Amniotic stem cell (primary cell): ENCODE measurements around the gene PCDHGA3.
"Not testable (repeated sequence)": the region's sequence is repeated elsewhere in the genome, so short reads cannot be mapped to it uniquely, and the experiment has no call there.

Source experiments
- DNase-seq: peaks from one replicate; lab custom pipeline; 2025; lab: John Stamatoyannopoulos, UW

PCDHGA3 gene

DNA sequence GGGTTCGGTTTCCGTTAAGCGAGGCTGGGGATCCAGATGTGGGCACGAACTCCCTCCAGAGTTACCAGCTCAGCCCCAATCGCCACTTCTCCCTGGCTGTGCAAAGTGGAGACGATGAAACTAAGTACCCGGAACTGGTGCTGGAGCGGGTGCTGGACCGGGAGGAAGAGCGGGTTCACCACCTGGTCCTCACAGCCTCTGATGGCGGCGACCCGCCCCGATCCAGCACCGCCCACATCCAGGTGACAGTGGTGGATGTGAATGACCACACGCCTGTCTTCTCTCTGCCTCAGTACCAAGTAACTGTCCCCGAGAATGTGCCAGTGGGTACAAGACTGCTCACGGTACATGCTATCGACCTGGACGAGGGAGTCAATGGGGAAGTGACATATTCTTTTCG is 39.7 kb downstream of the PCDHGA3 start:
- DNase-seq: no peak

DNA sequence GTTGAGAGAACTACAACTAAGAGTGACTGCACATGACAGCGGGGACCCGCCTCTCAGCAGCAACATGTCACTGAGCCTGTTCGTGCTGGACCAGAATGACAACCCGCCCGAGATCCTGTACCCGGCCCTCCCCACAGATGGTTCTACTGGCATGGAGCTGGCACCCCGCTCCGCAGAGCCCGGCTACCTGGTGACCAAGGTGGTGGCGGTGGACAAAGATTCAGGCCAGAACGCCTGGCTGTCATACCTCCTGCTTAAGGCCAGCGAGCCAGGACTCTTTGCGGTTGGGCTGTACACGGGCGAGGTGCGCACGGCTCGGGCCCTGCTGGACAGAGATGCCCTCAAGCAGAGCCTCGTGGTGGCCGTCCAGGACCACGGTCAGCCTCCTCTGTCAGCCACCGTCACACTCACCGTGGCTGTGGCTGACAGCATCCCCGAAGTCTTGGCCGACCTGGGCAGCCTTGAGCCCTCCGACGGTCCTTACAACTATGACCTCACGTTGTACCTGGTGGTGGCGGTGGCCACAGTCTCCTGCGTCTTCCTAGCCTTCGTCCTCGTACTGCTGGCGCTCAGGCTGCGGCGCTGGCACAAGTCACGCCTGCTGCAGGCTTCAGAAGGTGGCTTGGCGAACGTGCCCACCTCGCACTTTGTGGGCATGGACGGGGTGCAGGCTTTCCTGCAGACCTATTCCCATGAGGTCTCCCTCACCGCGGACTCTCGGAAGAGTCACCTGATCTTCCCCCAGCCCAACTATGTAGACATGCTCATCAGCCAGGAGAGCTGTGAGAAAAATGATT is 41.0 kb downstream of the PCDHGA3 start:
- no peak for DNase-seq

DNA sequence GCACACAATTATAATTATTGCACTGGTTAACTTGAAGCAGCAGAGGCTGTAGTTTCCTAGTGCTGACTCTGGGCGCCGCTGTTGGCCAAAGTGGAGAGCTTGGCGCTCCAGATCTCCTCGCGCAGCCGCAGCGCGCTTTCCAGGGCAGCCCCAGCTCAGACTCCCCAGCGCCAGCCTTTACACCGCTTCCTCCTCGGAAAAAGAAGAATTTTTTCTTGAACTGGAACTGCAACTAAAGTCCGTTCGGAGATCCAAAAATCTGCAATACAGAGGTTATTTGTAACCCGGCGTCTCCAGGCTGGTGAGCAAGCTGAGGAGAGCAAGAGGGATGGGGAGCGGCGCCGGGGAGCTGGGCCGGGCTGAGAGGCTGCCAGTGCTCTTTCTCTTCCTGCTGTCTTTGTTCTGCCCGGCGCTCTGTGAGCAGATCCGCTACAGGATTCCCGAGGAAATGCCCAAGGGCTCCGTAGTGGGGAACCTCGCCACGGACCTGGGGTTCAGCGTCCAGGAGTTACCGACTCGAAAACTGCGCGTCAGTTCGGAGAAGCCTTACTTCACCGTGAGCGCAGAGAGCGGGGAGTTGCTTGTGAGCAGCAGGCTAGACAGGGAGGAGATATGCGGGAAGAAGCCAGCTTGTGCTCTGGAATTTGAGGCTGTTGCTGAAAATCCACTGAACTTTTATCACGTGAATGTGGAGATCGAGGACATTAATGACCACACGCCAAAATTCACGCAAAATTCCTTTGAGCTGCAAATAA is 44.1 kb downstream of the PCDHGA3 start, which contains the start of gene PCDHGB4:
Gene PCDHGB4, plus strand, starts transcription at position 142 of the 755 bp plus-strand sequence. Its CDS starts 187 bp downstream, at position 329.
- DNase-seq: not testable (repeated sequence)

DNA sequence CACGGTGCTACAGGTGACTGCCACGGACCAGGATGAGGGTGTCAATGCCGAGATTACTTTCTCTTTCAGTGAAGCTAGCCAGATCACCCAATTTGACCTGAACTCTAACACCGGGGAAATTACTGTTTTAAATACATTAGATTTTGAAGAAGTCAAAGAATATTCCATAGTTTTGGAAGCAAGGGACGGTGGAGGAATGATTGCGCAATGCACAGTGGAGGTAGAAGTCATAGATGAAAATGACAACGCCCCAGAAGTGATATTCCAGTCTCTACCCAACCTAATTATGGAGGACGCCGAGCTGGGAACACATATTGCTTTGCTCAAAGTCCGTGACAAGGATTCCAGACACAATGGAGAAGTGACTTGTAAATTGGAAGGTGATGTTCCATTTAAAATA is 45.0 kb downstream of the PCDHGA3 start:
- DNase-seq: no peak

DNA sequence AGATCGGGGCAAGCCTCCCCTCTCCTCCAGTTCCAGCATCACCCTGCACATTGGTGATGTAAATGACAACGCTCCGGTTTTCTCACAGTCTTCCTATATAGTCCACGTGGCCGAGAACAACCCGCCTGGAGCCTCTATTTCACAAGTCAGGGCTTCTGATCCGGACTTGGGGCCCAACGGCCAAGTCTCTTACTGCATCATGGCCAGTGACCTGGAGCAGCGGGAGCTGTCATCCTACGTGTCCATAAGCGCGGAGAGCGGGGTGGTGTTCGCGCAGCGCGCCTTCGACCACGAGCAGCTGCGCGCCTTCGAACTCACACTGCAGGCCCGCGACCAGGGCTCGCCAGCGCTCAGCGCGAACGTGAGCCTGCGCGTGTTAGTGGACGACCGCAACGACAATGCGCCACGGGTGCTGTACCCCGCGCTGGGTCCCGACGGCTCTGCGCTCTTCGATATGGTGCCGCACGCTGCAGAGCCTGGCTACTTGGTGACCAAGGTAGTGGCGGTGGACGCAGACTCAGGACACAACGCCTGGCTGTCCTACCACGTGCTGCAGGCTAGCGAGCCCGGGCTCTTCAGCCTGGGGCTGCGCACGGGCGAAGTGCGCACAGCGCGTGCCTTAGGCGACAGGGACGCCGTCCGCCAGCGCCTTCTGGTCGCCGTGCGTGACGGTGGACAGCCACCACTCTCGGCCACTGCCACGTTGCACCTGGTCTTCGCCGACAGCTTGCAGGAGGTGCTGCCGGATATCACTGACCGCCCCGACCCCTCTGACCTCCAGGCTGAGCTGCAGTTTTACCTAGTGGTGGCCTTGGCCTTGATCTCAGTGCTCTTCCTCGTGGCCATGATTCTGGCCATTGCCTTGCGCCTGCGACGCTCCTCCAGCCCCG is 45.8 kb downstream of the PCDHGA3 start:
- DNase-seq: no peak

DNA sequence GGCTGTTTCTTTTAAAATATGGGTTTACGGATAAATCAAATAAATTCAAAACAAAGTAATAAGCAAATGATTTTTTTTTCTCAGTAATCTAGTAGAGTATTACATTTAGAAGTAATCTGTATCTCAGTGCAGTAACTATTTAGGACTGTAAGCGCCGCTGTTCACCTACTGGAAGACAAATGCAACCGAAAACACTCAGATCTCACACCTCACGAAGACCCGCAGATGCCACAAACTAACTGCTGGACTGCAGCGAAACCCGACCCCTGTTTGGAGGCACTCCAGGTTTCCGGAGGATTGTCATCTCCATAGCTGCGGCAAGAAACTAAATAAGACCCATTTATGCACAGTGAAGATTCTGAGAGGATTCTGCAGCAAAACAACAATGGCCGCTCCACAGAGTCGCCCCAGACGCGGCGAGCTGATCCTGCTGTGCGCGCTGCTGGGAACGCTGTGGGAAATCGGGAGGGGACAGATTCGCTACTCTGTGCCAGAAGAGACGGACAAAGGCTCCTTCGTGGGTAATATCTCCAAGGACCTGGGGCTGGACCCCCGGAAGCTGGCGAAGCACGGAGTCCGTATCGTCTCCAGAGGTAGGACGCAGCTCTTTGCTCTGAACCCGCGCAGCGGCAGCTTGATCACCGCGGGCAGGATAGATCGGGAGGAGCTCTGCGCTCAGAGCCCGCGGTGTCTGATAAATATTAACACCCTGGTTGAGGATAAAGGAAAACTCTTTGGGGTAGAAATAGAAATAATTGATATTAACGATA is 49.0 kb downstream of the PCDHGA3 start, which contains the start of gene PCDHGA8:
Gene PCDHGA8, plus strand, starts transcription at position 205 of the 770 bp plus-strand sequence. Its CDS starts 181 bp downstream, at position 386.
- DNase-seq: no peak

DNA sequence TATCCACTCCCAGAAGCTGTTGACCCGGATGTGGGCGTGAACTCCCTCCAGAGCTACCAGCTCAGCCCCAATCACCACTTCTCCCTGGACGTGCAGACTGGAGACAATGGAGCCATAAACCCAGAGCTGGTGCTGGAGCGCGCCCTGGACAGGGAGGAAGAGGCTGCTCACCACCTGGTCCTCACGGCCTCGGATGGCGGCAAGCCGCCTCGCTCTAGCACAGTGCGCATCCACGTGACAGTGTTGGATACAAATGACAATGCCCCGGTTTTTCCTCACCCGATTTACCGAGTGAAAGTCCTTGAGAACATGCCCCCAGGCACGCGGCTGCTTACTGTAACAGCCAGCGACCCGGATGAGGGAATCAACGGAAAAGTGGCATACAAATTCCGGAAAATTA is 49.6 kb downstream of the PCDHGA3 start:
- no peak for DNase-seq

DNA sequence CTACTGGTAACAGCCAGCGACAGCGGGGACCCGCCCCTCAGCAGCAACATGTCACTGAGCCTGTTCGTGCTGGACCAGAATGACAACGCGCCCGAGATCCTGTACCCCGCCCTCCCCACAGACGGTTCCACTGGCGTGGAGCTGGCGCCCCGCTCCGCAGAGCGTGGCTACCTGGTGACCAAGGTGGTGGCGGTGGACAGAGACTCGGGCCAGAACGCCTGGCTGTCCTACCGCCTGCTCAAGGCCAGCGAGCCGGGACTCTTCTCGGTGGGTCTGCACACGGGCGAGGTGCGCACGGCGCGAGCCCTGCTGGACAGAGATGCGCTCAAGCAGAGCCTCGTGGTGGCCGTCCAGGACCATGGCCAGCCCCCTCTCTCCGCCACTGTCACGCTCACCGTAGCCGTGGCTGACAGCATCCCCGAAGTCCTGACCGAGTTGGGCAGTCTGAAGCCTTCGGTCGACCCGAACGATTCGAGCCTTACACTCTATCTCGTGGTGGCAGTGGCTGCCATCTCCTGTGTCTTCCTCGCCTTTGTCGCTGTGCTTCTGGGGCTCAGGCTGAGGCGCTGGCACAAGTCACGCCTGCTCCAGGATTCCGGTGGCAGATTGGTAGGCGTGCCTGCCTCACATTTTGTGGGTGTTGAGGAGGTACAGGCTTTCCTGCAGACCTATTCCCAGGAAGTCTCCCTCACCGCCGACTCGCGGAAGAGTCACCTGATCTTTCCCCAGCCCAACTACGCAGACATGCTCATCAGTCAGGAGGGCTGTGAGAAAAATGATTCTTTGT is 51.0 kb downstream of the PCDHGA3 start:
- DNase-seq: not testable (repeated sequence)
